Endothelial cell (in vitro differentiated cells): ENCODE measurements around the gene CHL1. TPM values are rescaled to one million over a fixed set of nuclear protein-coding genes. Genes with fewer than 3 reads are reported as not detected.
"Not testable (repeated sequence)": the region's sequence is repeated elsewhere in the genome, so short reads cannot be mapped to it uniquely, and the experiment has no call there.

ENCODE experiments used
- DNase-seq: peaks from one replicate; pipeline ENCODE4 v3.0.0; 2021; ENCODE audit warnings: low spot score
- H3K27ac Mint-ChIP-seq: one replicate; pipeline ENCODE4 v1.8.0; 2021; ENCODE audit warnings: mixed read lengths, inconsistent platforms; ENCODE audit not compliant: unreplicated experiment
- H3K27me3 Mint-ChIP-seq: one replicate; pipeline ENCODE4 v1.8.0; 2021; ENCODE audit warnings: mild to moderate bottlenecking, moderate library complexity, mixed read lengths, inconsistent platforms; ENCODE audit not compliant: unreplicated experiment
- H3K36me3 Mint-ChIP-seq: one replicate; pipeline ENCODE4 v1.8.0; 2021; ENCODE audit warnings: mild to moderate bottlenecking, low read depth, mixed read lengths, inconsistent platforms; ENCODE audit not compliant: unreplicated experiment
- H3K4me1 Mint-ChIP-seq: one replicate; pipeline ENCODE4 v1.8.0; 2021; ENCODE audit warnings: mild to moderate bottlenecking, mixed read lengths, inconsistent platforms; ENCODE audit not compliant: unreplicated experiment
- H3K4me3 Mint-ChIP-seq: one replicate; pipeline ENCODE4 v1.8.0; 2021; ENCODE audit warnings: mild to moderate bottlenecking, mixed read lengths, inconsistent platforms; ENCODE audit not compliant: unreplicated experiment
- H3K9me3 Mint-ChIP-seq: one replicate; pipeline ENCODE4 v1.8.0; 2021; ENCODE audit warnings: mixed read lengths, inconsistent platforms; ENCODE audit not compliant: unreplicated experiment
- CTCF ChIP-seq: fragments of 200-600 bp; sonication (generic); IDR thresholded peaks from one replicate; pipeline ENCODE4 v1.5.0; 2021; ENCODE audit warnings: antibody characterized with exemption; ENCODE audit not compliant: unreplicated experiment
- total RNA-seq: library from RNA; stranded (reverse); fragmentation: NEBNext Ultra II Directional; extraction: Animal tissue kit (Norgen Biotek cat#: 25700); gene quantifications from one replicate; pipeline ENCODE4 v1.2.1, GENCODE V29; 2021; ENCODE audit not compliant: unreplicated experiment

The CHL1 gene
- total RNA-seq, 1 donor from 2014 or later = not detected

GRCh38 chr3:359672-360071 is 163.1 kb downstream of the CHL1 start:
- Mint-ChIP-seq H3K9me3 (peaks cover 23% of the 10 kb centered on the region), H3K4me3 (no peak overlapping the region)
- TF ChIP-seq CTCF = no peak

GRCh38 chr3:362681-363338 is 166.2 kb downstream of the CHL1 start:
- no peak for DNase-seq
- TF ChIP-seq CTCF = no peak
- Mint-ChIP-seq H3K27me3 (no peaks in the 10 kb centered on the region), H3K36me3 (no peaks in the 10 kb centered on the region), H3K4me1 (no peaks in the 10 kb centered on the region), H3K27ac (no peak overlapping the region), H3K9me3 (peaks cover 24% of the 10 kb centered on the region), H3K4me3 (no peak overlapping the region)

More at GRCh38 chr3:359672-360071, 163.1 kb downstream of the CHL1 start:
- no peak overlapping the region for H3K27ac Mint-ChIP-seq
- no peaks in the 10 kb centered on the region for H3K4me1 Mint-ChIP-seq
- no peaks in the 10 kb centered on the region for H3K27me3 Mint-ChIP-seq
- DNase-seq = no peak
- peaks cover 4% of the 10 kb centered on the region for H3K36me3 Mint-ChIP-seq

DNA sequence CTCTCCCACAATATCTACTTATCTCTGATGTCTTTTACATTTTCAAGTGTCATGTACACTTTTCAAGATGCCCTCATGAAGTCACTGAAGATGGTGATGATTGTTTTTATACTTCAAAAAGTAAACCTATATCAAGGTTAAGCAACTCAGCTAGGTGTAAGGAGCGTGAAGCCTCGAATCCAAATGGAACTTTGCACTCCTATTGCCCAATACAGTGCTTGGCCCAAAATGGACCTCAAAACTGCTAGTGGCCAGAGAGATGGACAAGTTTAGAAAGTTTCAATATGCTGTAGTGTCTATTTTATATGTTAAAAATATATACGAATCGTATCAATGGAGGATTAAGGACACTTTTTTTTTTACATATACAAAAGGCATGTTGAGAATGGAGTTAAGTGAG is 167.7 kb downstream of the CHL1 start:
- DNase-seq = no peak
- no peaks in the 10 kb centered on the region for H3K4me1 Mint-ChIP-seq
- no peaks in the 10 kb centered on the region for H3K27me3 Mint-ChIP-seq
- H3K4me3 Mint-ChIP-seq = no peak overlapping the region
- H3K27ac Mint-ChIP-seq = no peak overlapping the region
- no peaks in the 10 kb centered on the region for H3K36me3 Mint-ChIP-seq
- no peak for TF ChIP-seq CTCF
- H3K9me3 Mint-ChIP-seq = peaks cover 31% of the 10 kb centered on the region

DNA sequence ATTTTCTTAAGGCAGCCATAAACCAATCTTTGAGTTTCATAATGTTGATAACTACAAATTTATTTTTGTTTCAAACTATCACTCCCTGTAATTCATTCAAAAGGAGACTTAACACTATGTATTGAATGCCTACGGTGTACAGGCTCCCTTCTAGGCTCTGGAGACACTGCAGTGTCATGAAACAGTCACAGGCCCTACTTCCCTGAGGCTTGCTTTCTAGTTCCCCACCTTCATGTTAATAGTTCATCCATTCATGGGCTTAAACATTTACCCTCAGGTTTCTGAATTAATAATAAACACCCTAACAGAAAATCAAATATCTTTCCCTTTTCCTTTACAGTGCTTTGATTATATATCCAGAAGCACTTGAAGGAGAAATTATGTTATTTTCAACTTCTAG is 168.7 kb downstream of the CHL1 start:
- Mint-ChIP-seq H3K4me3 (no peak overlapping the region), H3K4me1 (no peaks in the 10 kb centered on the region), H3K9me3 (peaks cover 36% of the 10 kb centered on the region), H3K27ac (no peak overlapping the region), H3K36me3 (no peaks in the 10 kb centered on the region), H3K27me3 (no peaks in the 10 kb centered on the region)
- no peak for TF ChIP-seq CTCF
- DNase-seq = no peak

GRCh38 chr3:366253-366652 is 169.7 kb downstream of the CHL1 start:
- DNase-seq, H3K27me3 Mint-ChIP-seq, H3K4me1 Mint-ChIP-seq, H3K4me3 Mint-ChIP-seq, H3K27ac Mint-ChIP-seq, H3K36me3 Mint-ChIP-seq: not testable (repeated sequence)
- peaks cover 36% of the 10 kb centered on the region for H3K9me3 Mint-ChIP-seq
